ENCODE measurements around the gene FAM161B. TPM values are rescaled to one million over a fixed set of nuclear protein-coding genes. Genes with fewer than 3 reads are reported as not detected.

FAM161B gene
- total RNA-seq, 2 donors from 2014 or later = 3.3 to 3.4 TPM

DNA sequence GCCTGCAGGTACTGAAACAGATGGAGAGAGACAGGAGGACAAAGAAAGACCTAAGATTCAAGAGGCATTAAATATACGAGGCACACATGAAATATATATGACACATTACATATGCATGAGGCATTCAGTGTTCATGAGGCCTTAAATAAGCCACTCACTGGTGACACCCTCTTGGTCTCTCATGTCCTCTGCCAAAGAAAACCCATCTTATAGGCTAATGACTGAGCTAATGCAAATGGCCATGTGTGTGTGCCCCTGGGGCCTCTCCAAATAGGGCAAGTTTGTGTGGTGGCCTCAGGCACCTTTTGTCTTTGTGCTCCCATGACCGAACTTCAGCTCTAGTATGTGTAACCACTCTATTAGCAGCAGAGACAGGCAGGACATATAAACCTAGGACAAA, 19.0 kb upstream of the FAM161B start:
- no peak overlapping the region for H3K27ac Mint-ChIP-seq
- H3K9me3 ChIP-seq (ENCODE audit: control insufficient read depth, low read length, poor library complexity, severe bottlenecking) = no peaks in the 10 kb centered on the region
- no peaks in the 10 kb centered on the region for H3K4me1 Mint-ChIP-seq
- H3K27me3 Mint-ChIP-seq = no peaks in the 10 kb centered on the region
- no peak for DNase-seq
- no peak overlapping the region for H3K4me3 Mint-ChIP-seq
- no peaks in the 10 kb centered on the region for H3K36me3 Mint-ChIP-seq (ENCODE audit: low read depth)
- no peak for ATAC-seq

DNA sequence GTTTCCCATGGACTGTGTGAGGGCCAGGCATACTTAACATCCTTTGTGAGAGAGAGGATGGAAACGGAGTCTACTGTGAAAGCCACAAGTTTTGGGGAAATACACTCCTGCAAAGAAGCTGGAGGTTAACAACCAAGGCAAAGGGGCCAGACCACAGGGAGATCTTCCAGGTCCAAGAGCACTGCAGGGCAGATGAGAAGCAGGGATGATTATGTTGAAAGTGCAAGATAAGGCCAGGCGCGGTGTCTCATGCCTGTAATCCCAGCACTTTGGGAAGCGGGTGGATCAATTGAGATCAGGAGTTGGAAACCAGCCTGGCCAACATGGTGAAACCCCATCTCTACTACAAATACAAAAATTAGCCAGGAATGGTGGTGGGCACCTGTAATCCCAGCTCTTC, 15.3 kb upstream of the FAM161B start:
- no peaks in the 10 kb centered on the region for H3K9me3 ChIP-seq (ENCODE audit: control insufficient read depth, low read length, poor library complexity, severe bottlenecking)
- no peak overlapping the region for H3K27ac Mint-ChIP-seq
- no peak for DNase-seq
- no peaks in the 10 kb centered on the region for H3K27me3 Mint-ChIP-seq
- no peak for ATAC-seq
- peaks cover 5% of the 10 kb centered on the region for H3K36me3 Mint-ChIP-seq (ENCODE audit: low read depth)
- no peaks in the 10 kb centered on the region for H3K4me1 Mint-ChIP-seq
- H3K4me3 Mint-ChIP-seq = no peak overlapping the region

DNA sequence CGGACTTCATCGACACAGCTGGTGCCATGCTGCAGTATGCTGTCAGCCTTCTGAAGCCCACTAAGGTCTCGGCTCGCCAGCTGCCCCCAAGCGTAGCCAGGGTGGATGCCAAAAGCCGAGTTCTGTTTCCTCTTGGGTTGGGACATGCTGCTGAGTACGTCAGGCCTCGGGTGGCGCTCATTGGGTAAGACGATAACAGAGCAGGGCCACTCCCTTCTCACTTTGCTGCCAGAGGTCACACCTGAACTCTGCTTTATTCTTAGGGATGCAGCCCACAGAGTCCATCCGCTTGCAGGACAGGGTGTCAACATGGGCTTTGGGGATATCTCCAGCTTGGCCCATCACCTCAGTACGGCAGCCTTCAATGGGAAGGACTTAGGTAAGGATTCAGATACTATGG, 11.3 kb upstream of the FAM161B start:
- H3K4me3 Mint-ChIP-seq = no peak overlapping the region

DNA sequence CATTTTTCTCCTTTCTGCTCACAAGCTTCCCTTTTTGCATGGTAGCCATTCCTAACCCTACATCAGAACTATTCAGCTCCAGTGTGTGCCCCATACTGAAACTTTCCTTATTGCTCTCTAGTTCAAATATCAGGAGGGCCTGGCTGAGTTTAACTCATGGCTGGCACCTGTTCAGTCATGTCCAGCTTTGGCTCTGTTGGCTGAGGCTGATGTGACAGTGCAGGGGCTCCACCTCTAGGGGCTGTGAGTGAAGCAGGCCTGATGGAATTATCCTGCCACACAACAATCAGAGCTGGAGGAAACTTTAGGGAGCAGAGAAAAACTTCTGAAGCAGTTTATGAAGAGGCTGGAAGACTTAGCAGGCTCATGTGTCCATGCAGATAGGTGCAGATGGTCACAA, 8.7 kb upstream of the FAM161B start:
- peaks cover 12% of the 10 kb centered on the region for H3K36me3 Mint-ChIP-seq (ENCODE audit: low read depth)
- H3K4me1 Mint-ChIP-seq = no peaks in the 10 kb centered on the region
- H3K27ac Mint-ChIP-seq = no peak overlapping the region

More for the DNA sequence above, 11.3 kb upstream of the FAM161B start:
- no peak for DNase-seq
- H3K27ac Mint-ChIP-seq = no peak overlapping the region
- no peaks in the 10 kb centered on the region for H3K27me3 Mint-ChIP-seq
- H3K36me3 Mint-ChIP-seq (ENCODE audit: low read depth) = peaks cover 8% of the 10 kb centered on the region
- no peaks in the 10 kb centered on the region for H3K9me3 ChIP-seq (ENCODE audit: control insufficient read depth, low read length, poor library complexity, severe bottlenecking)
- ATAC-seq = no peak
- H3K4me1 Mint-ChIP-seq = no peaks in the 10 kb centered on the region

DNA sequence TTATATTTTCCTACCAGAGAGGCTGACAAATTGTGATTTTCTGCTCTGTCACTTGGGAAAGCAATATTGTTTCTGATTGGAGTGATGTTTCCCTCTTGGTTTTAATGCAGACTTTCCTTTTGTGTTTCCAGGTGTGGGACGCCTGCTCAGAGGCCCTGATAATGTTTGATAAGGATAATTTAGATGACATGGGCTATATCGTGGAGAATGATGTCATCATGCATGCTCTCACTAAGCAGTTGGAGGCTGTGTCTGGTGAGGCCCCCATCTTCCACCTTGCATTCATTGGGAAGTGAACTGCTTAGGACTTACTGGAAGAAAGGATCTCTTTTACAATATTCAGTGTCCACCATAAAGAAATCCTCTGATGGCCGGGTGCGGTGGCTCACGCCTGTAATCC, 5.8 kb upstream of the FAM161B start:
- peaks cover 7% of the 10 kb centered on the region for H3K4me1 Mint-ChIP-seq
- H3K9me3 ChIP-seq (ENCODE audit: control insufficient read depth, low read length, poor library complexity, severe bottlenecking) = no peaks in the 10 kb centered on the region
- no peak overlapping the region for H3K4me3 Mint-ChIP-seq
- H3K27ac Mint-ChIP-seq = no peak overlapping the region
- peaks cover 10% of the 10 kb centered on the region for H3K36me3 Mint-ChIP-seq (ENCODE audit: low read depth)
- no peak for DNase-seq
- H3K27me3 Mint-ChIP-seq = no peaks in the 10 kb centered on the region
- ATAC-seq = no peak

More for the DNA sequence above, 8.7 kb upstream of the FAM161B start:
- ATAC-seq (no peak), DNase-seq (no peak)
- no peaks in the 10 kb centered on the region for H3K9me3 ChIP-seq (ENCODE audit: control insufficient read depth, low read length, poor library complexity, severe bottlenecking)
- no peaks in the 10 kb centered on the region for H3K27me3 Mint-ChIP-seq
- H3K4me3 Mint-ChIP-seq = no peak overlapping the region

DNA sequence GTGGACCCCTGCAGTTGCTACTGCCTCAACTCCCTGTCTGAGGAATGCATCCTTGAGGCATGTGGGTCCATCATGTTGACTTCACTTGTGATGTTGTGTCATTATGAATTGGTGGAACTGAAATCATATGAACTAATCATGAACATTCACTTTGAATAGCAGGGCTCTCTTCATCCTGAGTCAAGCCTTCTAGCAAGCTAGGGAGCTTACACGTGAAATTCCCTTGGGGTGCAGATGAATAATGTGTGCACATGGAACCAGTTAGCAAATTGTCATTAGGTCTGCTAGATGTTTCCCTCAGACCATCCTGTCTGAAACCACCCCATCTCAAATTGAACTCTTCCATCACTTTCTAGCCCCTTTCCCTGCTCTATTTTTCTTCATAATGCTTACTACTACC, 3.8 kb upstream of the FAM161B start:
- ATAC-seq = no peak
- DNase-seq = no peak
- H3K36me3 Mint-ChIP-seq (ENCODE audit: low read depth) = peaks cover 7% of the 10 kb centered on the region
- H3K27me3 Mint-ChIP-seq = no peaks in the 10 kb centered on the region
- H3K4me3 Mint-ChIP-seq = no peak overlapping the region
- H3K27ac Mint-ChIP-seq = no peak overlapping the region
- peaks cover 11% of the 10 kb centered on the region for H3K4me1 Mint-ChIP-seq
- H3K9me3 ChIP-seq (ENCODE audit: control insufficient read depth, low read length, poor library complexity, severe bottlenecking) = no peaks in the 10 kb centered on the region

DNA sequence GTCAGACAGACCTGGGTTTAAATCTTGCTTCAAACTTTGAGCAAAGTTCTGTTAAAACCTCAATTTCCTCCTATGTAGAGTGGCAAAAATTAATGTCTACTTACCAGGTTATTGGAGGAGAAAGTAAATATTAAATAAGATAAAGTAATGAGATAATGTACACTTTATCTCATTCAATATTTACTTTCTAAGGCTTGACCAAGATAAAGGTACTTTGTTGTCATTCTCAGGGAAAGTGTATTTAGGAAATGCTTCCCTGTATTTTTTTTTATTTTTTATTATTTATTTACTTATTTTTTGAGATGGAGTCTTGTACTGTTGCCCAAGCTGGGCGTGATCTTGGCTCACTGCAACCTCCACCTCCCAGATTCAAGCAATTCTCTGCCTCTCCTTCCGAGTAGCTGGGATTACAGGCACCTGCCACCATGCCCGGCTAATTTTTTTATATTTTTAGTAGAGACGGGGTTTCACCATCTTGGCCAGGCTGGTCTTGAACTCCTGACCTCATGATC, 4.7 kb downstream of the FAM161B start:
- ATAC-seq (no peak), DNase-seq (no peak)
- no peak overlapping the region for H3K4me3 Mint-ChIP-seq
- H3K36me3 Mint-ChIP-seq (ENCODE audit: low read depth) = peaks cover 8% of the 10 kb centered on the region
- no peaks in the 10 kb centered on the region for H3K9me3 ChIP-seq (ENCODE audit: control insufficient read depth, low read length, poor library complexity, severe bottlenecking)
- H3K27me3 Mint-ChIP-seq = no peaks in the 10 kb centered on the region
- no peak overlapping the region for H3K27ac Mint-ChIP-seq
- peaks cover 12% of the 10 kb centered on the region for H3K4me1 Mint-ChIP-seq

DNA sequence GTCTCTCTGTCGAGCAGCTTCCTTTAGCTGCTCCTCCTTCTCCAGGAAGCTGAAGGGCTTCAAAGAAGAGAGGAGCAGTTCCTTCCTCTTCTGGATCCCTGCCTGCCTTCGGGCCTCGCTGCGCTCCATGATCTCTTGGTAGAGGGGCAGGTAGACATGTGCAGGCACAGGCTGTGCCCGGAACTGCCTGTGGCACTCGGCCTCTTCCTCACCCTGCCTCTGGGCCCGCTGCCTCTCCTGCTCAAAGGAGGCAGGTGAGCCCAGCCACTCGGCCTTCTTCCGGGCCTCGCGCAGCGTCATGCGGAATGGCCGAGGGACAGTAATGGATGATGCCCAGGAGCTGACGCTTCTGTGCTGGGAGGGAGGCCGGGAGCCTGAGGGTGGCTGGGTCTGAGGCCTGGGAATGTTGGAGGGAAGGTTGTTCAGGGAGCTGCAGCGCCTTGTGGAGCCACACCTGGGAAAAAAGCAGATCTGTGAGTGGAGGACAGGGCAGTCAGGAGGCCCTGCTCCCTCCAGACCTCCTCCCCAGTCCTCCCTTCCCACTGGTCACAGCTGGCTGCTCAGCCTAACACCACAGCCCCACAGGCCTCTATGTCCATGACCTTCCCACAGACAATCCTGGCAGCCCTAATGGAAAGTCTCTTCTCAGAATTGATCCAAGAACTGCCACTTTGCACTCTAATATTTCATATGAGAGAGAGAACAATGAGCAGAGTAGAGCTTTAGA, 5.3 kb downstream of the FAM161B start:
- no peaks in the 10 kb centered on the region for H3K27me3 Mint-ChIP-seq

DNA sequence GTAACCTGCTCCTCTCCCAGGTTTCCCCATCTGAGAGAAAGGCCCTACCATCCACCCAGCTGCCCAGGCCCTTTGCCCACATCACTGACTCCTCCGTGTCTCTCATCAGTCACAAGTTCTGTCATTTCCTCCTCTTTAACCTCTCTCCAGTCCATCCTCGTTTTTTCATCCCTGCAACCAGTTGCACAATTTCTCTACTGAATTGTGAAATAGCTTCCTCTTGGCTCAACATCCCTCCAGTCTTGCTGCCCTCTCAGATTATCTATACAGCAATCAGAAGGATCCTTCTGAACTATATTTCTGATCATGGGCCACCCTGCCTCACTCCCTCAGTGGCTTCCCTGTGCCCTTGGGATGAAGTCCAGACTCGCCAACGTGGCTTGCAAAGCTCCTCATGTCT, 6.8 kb downstream of the FAM161B start:
- Mint-ChIP-seq H3K27me3 (no peaks in the 10 kb centered on the region), H3K4me3 (peak overlapping the region; percentile 31), H3K27ac (peak overlapping the region; percentile 80), H3K36me3 (ENCODE audit: low read depth) (peaks cover 8% of the 10 kb centered on the region), H3K4me1 (peaks cover 7% of the 10 kb centered on the region)
- DNase-seq (no peak), ATAC-seq (no peak)
- no peaks in the 10 kb centered on the region for H3K9me3 ChIP-seq (ENCODE audit: control insufficient read depth, low read length, poor library complexity, severe bottlenecking)

More for the DNA sequence above, 5.3 kb downstream of the FAM161B start:
- ATAC-seq = no peak
- H3K9me3 ChIP-seq (ENCODE audit: control insufficient read depth, low read length, poor library complexity, severe bottlenecking) = no peaks in the 10 kb centered on the region
- peaks cover 10% of the 10 kb centered on the region for H3K4me1 Mint-ChIP-seq
- H3K36me3 Mint-ChIP-seq (ENCODE audit: low read depth) = peaks cover 8% of the 10 kb centered on the region
- DNase-seq = no peak
- no peak overlapping the region for H3K27ac Mint-ChIP-seq
- no peak overlapping the region for H3K4me3 Mint-ChIP-seq

DNA sequence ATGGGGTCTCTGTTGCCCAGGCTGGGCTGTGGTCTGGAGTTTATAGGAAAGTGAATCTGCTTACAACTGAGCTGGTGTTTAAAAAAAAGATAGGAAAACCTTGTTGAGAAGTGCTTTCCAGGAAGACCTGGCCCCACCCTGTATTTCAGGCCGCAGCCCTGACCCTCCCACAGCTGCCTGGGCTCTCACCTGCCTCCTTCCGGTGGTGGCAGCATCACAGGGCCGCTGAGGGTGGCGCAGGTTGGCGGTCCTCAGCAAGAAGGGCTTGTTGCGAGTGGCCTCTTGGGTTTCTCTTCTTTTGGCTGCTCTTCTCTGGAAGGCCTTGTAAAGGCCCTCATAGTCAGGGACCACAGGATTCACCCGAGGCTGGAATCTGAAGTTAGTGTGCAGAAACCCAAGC, 7.7 kb downstream of the FAM161B start:
- Mint-ChIP-seq H3K4me3 (no peak overlapping the region), H3K27ac (no peak overlapping the region), H3K4me1 (peaks cover 6% of the 10 kb centered on the region), H3K27me3 (no peaks in the 10 kb centered on the region), H3K36me3 (ENCODE audit: low read depth) (peaks cover 8% of the 10 kb centered on the region)
- H3K9me3 ChIP-seq (ENCODE audit: control insufficient read depth, low read length, poor library complexity, severe bottlenecking) = no peaks in the 10 kb centered on the region
- no peak for ATAC-seq
- DNase-seq = no peak

DNA sequence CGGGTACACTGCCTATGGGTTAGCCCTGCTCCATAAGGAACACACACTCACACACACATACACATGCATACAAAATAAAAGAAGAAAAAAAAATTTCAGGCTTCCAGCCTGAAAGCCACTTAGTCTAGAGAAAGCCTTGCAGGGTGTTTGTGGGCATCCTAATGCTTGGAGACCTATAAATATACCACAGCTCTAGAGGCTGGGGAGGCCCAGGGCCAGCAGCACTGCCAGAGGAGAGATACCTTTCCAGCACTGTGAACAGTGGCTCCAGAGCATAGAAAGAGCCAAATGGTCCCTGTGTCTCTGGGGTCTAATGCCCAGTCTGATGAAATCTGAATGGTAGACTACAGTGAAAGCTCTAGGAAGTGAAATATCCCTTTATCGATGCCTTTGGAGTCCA, 12.9 kb downstream of the FAM161B start:
- Mint-ChIP-seq H3K27ac (peak overlapping the region; percentile 60), H3K4me1 (peaks cover 7% of the 10 kb centered on the region), H3K27me3 (no peaks in the 10 kb centered on the region), H3K36me3 (ENCODE audit: low read depth) (peaks cover 7% of the 10 kb centered on the region), H3K4me3 (no peak overlapping the region)
- H3K9me3 ChIP-seq (ENCODE audit: control insufficient read depth, low read length, poor library complexity, severe bottlenecking) = no peaks in the 10 kb centered on the region
- DNase-seq (no peak), ATAC-seq (no peak)

DNA sequence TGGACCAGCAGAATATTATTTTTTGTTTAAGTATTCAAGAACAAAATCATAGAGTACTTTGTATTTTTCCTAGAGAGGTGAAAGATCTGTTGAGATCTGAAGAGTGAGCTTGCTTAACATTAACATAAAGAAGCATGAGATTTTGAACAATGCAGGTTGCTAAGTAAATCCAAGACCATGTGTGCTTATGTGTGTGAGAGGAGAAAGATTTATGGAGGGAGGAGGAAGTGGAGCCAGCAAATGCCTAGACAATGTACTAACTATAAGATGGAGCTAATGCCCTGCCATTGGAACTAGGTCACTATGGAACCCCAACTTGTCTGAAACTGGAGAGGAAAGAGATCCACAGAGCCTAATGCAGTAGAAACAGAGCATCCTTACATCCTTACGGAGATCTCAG, 13.3 kb downstream of the FAM161B start:
- Mint-ChIP-seq H3K4me3 (no peak overlapping the region), H3K4me1 (peaks cover 7% of the 10 kb centered on the region), H3K36me3 (ENCODE audit: low read depth) (peaks cover 7% of the 10 kb centered on the region), H3K27ac (peak overlapping the region; percentile 54), H3K27me3 (no peaks in the 10 kb centered on the region)
- ATAC-seq (no peak), DNase-seq (no peak)
- H3K9me3 ChIP-seq (ENCODE audit: control insufficient read depth, low read length, poor library complexity, severe bottlenecking) = no peaks in the 10 kb centered on the region

DNA sequence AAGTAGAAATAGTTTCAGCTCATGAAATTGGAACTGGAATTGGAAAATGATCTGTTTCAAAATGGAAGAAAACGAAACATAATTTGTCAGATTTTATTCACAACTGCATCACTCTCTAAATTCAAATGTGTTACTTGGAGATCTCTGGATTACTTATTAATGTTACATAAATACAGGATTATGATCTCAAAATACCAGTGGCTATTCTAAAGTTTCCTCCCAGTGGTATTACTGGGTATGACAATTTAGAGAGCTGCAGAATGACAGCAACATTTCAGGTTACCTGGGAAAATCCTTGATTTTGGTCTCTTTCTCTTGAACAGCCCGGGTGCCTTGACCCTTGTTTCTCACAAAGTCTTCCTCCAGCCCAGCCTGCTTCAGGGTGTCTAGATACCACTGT, 14.2 kb downstream of the FAM161B start:
- ATAC-seq (no peak), DNase-seq (no peak)
- no peaks in the 10 kb centered on the region for H3K27me3 Mint-ChIP-seq
- H3K27ac Mint-ChIP-seq = peak overlapping the region; percentile 75
- H3K9me3 ChIP-seq (ENCODE audit: control insufficient read depth, low read length, poor library complexity, severe bottlenecking) = no peaks in the 10 kb centered on the region
- peaks cover 7% of the 10 kb centered on the region for H3K4me1 Mint-ChIP-seq
- no peak overlapping the region for H3K4me3 Mint-ChIP-seq
- peaks cover 7% of the 10 kb centered on the region for H3K36me3 Mint-ChIP-seq (ENCODE audit: low read depth)

DNA sequence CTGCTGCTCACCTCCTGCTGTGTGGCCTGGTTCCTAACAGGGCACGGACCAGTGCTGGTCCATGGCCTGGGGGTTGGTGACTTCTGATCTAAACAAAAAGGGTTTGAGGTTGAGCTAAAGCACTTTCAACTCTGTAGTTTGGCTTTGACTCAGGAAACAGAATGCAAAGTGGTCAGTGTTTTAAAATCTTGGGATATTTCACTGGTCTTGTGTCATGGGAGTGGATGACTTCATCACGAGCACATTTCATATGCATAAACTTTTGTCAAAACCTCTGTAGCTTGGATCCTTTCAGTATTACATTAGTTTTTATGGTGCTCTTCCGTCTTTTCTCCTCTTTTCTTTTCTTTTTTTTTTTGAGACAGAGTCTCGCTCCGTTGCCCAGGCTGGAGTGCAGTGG, 25.6 kb downstream of the FAM161B start:
- Mint-ChIP-seq H3K27ac (peak overlapping the region; percentile 72), H3K4me1 (peaks cover 7% of the 10 kb centered on the region), H3K4me3 (no peak overlapping the region), H3K36me3 (ENCODE audit: low read depth) (peaks cover 14% of the 10 kb centered on the region), H3K27me3 (no peaks in the 10 kb centered on the region)
- H3K9me3 ChIP-seq (ENCODE audit: control insufficient read depth, low read length, poor library complexity, severe bottlenecking) = no peaks in the 10 kb centered on the region
- no peak for DNase-seq
- no peak for ATAC-seq

Data from T-helper 17 cell (primary cell).